ENCODE data around the gene ATRNL1.

Gene ATRNL1

DNA sequence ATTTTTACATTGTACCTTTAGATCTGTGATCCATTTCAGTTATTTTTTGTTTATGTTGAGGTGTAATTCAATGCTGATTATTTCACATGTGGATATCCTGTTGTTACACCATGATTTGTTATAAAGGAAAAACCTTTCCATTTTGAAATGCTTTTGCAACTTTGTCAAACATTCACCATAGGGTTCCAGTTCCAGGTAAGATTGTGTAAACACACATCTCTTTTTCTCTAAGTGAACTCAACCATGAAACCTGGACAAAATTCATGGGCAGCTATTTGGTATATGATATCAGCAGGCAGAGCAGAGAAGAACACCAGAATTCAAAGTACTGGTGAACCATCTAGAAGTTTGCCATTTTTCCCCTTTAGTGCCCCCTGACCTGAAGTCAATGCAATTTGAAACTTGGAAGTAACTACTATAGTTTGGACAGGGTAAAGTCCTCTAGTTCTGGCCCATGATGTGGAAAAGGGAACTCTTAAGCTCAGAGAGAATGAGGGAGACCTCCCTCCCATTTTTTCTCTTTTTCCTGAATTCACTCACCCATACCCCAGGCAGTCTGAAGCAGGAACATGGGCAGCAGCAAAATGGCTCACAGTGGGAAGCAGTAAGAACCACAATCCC, 446.1 kb downstream of the ATRNL1 start:
- H3K27ac ChIP-seq, result no peak overlapping the region
- no peak for DNase-seq (ENCODE audit: low spot score)
- ChIA-PET POLR2A (ENCODE audit: low non-redundant PET) (no interaction called here), CTCF (no interaction called here)
- TF ChIP-seq, protein P1, sequence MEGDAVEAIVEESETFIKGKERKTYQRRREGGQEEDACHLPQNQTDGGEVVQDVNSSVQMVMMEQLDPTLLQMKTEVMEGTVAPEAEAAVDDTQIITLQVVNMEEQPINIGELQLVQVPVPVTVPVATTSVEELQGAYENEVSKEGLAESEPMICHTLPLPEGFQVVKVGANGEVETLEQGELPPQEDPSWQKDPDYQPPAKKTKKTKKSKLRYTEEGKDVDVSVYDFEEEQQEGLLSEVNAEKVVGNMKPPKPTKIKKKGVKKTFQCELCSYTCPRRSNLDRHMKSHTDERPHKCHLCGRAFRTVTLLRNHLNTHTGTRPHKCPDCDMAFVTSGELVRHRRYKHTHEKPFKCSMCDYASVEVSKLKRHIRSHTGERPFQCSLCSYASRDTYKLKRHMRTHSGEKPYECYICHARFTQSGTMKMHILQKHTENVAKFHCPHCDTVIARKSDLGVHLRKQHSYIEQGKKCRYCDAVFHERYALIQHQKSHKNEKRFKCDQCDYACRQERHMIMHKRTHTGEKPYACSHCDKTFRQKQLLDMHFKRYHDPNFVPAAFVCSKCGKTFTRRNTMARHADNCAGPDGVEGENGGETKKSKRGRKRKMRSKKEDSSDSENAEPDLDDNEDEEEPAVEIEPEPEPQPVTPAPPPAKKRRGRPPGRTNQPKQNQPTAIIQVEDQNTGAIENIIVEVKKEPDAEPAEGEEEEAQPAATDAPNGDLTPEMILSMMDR (conservative IDR thresholded peaks at IDR 0.05; ENCODE audit: low read depth), result no peak

DNA sequence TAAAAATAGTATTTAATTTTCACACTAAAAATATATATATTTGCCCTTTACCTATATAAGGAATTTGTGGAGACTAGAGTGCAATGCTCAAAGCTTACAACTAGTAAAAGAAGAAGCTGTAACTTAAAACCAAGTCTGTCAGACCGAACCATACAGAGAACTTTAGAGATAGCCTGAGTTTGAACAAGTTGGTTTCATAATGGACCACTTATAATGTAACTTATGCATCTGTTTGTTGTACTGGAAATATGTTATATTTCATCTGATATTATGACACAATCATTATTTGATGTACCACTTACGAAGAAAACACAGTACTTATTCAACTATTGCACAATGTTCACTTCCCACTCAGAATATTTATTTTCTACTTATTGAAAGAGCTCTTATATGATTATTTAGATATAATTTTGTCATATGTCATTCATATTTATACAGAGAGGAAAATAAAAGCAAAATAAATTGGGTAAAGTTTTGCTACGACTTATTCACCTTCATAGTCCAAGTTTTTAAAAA, 462.8 kb downstream of the ATRNL1 start:
- POLR2A ChIA-PET (ENCODE audit: low non-redundant PET), result no interaction called here
- no peak for DNase-seq (ENCODE audit: low spot score)
- CTCF ChIA-PET, result interaction anchor here (0.6 kb wide), 1 partner anchor 47 kb away, joined by 3 read pairs; no protein-coding TSS in a partner anchor
- H3K27ac ChIP-seq, result no peak overlapping the region
- TF ChIP-seq, protein P1 (conservative IDR thresholded peaks at IDR 0.05; ENCODE audit: low read depth), result no peak

- TF ChIP-seq, protein P1 (conservative IDR thresholded peaks at IDR 0.05; ENCODE audit: low read depth), result no peak
- no peak overlapping the region for H3K27ac ChIP-seq
- POLR2A ChIA-PET (ENCODE audit: low non-redundant PET), result no interaction called here
- CTCF ChIA-PET, result no interaction called here
- DNase-seq (ENCODE audit: low spot score), result no peak
Measured at GRCh38 chr10:115558252-115558651, 465.1 kb downstream of the ATRNL1 start.

DNA sequence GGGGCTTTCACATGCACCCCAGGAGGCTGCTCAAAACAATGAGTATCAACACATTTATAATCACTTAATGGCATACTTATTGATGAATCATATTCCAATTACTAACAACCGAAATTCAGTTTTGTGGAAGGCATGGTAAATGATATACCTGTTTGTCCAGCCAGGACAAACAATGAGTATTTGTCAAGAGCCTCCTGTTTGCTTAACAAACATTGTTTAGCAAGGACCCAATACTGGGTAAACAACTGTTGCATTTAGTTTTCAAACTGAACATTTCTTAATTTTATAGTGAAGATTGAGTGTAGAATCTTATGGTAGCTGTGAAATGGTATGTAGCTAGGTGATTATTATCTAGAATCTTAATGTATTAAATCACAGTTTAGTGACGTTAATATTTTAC, 473.7 kb downstream of the ATRNL1 start:
- DNase-seq (ENCODE audit: low spot score), result no peak

GRCh38 chr10:115572740-115573455, 479.7 kb downstream of the ATRNL1 start:
- TF ChIP-seq, protein P1 (conservative IDR thresholded peaks at IDR 0.05; ENCODE audit: low read depth), result no peak
- peak; percentile 3 for DNase-seq (ENCODE audit: low spot score)
- CTCF ChIA-PET, result interaction anchor here (0.6 kb wide), 2 partner anchors 20 to 82 kb away, joined by 3 read pairs; no protein-coding TSS in a partner anchor
- H3K27ac ChIP-seq, result no peak overlapping the region
- POLR2A ChIA-PET (ENCODE audit: low non-redundant PET), result no interaction called here

More for the DNA sequence above, 473.7 kb downstream of the ATRNL1 start:
- no peak overlapping the region for H3K27ac ChIP-seq
- ChIA-PET CTCF (interaction anchor here (1.1 kb wide), 1 partner anchor 16 kb away, joined by 3 read pairs; no protein-coding TSS in a partner anchor), POLR2A (ENCODE audit: low non-redundant PET) (no interaction called here)
- TF ChIP-seq, protein P1 (conservative IDR thresholded peaks at IDR 0.05; ENCODE audit: low read depth), result no peak

GRCh38 chr10:115580239-115580638, 487.1 kb downstream of the ATRNL1 start:
- no peak for DNase-seq (ENCODE audit: low spot score)
- TF ChIP-seq, protein P1 (conservative IDR thresholded peaks at IDR 0.05; ENCODE audit: low read depth), result no peak
- CTCF ChIA-PET, result interaction anchor here (0.6 kb wide), 1 partner anchor 30 kb away, joined by 5 read pairs; no protein-coding TSS in a partner anchor
- POLR2A ChIA-PET (ENCODE audit: low non-redundant PET), result no interaction called here
- no peak overlapping the region for H3K27ac ChIP-seq

Data from RWPE1 (cell line).